EH (cell line): Measurements from ENCODE around the gene AQP12A.

Source experiments
- DNase-seq: peaks from one replicate; pipeline ENCODE4 v3.0.0-alpha.2; 2015; ENCODE audit warnings: low read depth

AQP12A gene

GRCh38 chr2:240723851-240724250, 32.2 kb downstream of the AQP12A start:
- no peak for DNase-seq

GRCh38 chr2:240724431-240724830, 32.8 kb downstream of the AQP12A start:
- DNase-seq: no peak

GRCh38 chr2:240725266-240725665, 33.6 kb downstream of the AQP12A start:
- DNase-seq: no peak

- DNase-seq: no peak
These were observed 34.0 kb downstream of the AQP12A start for GRCh38 chr2:240725671-240726070.

- no peak for DNase-seq
These were observed 35.2 kb downstream of the AQP12A start for GRCh38 chr2:240726876-240727275.

GRCh38 chr2:240727439-240727838, 35.8 kb downstream of the AQP12A start:
- no peak for DNase-seq

- DNase-seq: no peak
These were observed 36.2 kb downstream of the AQP12A start for GRCh38 chr2:240727913-240728312.

- no peak for DNase-seq
These were observed 36.7 kb downstream of the AQP12A start for GRCh38 chr2:240728361-240728760.

GRCh38 chr2:240728827-240729226, 37.2 kb downstream of the AQP12A start:
- DNase-seq: no peak

GRCh38 chr2:240730501-240731177, 39.0 kb downstream of the AQP12A start:
- peak; percentile 11 for DNase-seq

- peak; percentile 29 for DNase-seq
These were observed 39.5 kb downstream of the AQP12A start for GRCh38 chr2:240731178-240731545.

- DNase-seq: no peak
These were observed 40.5 kb downstream of the AQP12A start for GRCh38 chr2:240732184-240732583.

GRCh38 chr2:240732911-240733622, 41.4 kb downstream of the AQP12A start:
- DNase-seq: no peak

GRCh38 chr2:240733803-240734495, 42.3 kb downstream of the AQP12A start:
- no peak for DNase-seq

GRCh38 chr2:240734756-240735155, 43.1 kb downstream of the AQP12A start:
- DNase-seq: no peak

- no peak for DNase-seq
These were observed 43.8 kb downstream of the AQP12A start for GRCh38 chr2:240735476-240735875.

GRCh38 chr2:240736281-240737250, 44.9 kb downstream of the AQP12A start:
- DNase-seq: no peak

GRCh38 chr2:240737512-240737911, 45.8 kb downstream of the AQP12A start:
- no peak for DNase-seq

- DNase-seq: no peak
These were observed 46.3 kb downstream of the AQP12A start for GRCh38 chr2:240737958-240738357.

GRCh38 chr2:240739797-240740196, 48.1 kb downstream of the AQP12A start:
- DNase-seq: no peak

- DNase-seq: no peak
These were observed 49.4 kb downstream of the AQP12A start for GRCh38 chr2:240741091-240741490.

GRCh38 chr2:240742602-240743095, 51.0 kb downstream of the AQP12A start:
- DNase-seq: no peak
